ENCODE results near the gene CTTN.

DNA sequence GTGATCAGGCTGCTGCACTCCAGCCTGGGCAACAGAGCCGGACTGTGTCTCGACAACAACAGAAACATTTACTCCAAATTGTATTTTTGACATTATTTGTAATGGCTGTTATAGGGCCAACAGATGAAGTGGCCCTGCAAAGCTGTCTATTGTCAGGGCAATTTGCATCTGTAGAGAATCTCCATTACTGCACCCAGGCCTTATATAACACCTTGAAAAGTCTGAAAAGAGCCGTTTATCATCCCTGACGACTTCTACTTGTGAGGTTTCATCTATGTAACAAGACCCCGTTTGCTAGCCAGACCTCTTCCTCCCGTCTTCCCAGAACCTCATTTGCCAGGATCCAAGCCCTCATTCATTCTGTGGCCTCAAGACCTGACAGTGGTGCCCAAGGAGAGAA lies 9.1 kb upstream of the CTTN start:
- TF ChIP-seq, protein P1, sequence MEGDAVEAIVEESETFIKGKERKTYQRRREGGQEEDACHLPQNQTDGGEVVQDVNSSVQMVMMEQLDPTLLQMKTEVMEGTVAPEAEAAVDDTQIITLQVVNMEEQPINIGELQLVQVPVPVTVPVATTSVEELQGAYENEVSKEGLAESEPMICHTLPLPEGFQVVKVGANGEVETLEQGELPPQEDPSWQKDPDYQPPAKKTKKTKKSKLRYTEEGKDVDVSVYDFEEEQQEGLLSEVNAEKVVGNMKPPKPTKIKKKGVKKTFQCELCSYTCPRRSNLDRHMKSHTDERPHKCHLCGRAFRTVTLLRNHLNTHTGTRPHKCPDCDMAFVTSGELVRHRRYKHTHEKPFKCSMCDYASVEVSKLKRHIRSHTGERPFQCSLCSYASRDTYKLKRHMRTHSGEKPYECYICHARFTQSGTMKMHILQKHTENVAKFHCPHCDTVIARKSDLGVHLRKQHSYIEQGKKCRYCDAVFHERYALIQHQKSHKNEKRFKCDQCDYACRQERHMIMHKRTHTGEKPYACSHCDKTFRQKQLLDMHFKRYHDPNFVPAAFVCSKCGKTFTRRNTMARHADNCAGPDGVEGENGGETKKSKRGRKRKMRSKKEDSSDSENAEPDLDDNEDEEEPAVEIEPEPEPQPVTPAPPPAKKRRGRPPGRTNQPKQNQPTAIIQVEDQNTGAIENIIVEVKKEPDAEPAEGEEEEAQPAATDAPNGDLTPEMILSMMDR (IDR thresholded peaks at IDR 0.05; ENCODE audit: insufficient read depth, low read length) = no peak
- no peak for TF ChIP-seq GABPA (IDR thresholded peaks at IDR 0.05; ENCODE audit: low read depth)
- no peak for TF ChIP-seq POLR2AphosphoS5 (IDR thresholded peaks at IDR 0.05; ENCODE audit: low read depth)

Measured in HL-60 (cell line).